DND-41 (cell line): ENCODE results near the gene WWP2.

Source experiments
- ATAC-seq: fragments of 200-7000 bp; cut with Tn5 transposase; 3 replicates; pipeline ENCODE4 v1.9.1; 2021; ENCODE audit warnings: low read depth; ENCODE audit not compliant: insufficient read depth
- DNase-seq: peaks from one replicate; pipeline ENCODE4 v3.0.0-alpha.2; 2020
- H2AFZ ChIP-seq: 2 replicates; pipeline ENCODE4 v1.6.0; 2012; ENCODE audit warnings: low read depth, low read length
- H3K27ac ChIP-seq: 2 replicates; pipeline ENCODE4 v1.5.1; 2012; ENCODE audit warnings: low read length, inconsistent platforms
- H3K27me3 ChIP-seq: fragments of 200-600 bp; sonication (generic); 2 replicates; pipeline ENCODE4 v1.6.0; 2012; ENCODE audit warnings: low read length, mild to moderate bottlenecking, inconsistent platforms; ENCODE audit not compliant: insufficient read depth, poor library complexity
- H3K36me3 ChIP-seq: 2 replicates; pipeline ENCODE4 v1.5.1; 2012; ENCODE audit warnings: low read length, inconsistent platforms; ENCODE audit not compliant: insufficient read depth
- H3K4me1 ChIP-seq: 2 replicates; pipeline ENCODE4 v1.5.1; 2012; ENCODE audit warnings: mild to moderate bottlenecking, low read length; ENCODE audit not compliant: insufficient read depth
- H3K4me2 ChIP-seq: 2 replicates; pipeline ENCODE4 v1.6.0; 2012; ENCODE audit warnings: mild to moderate bottlenecking, moderate library complexity, low read length, inconsistent platforms; ENCODE audit not compliant: insufficient read depth
- H3K4me3 ChIP-seq, 2 experiments: fragments of 200-600 bp in 1 of 2; shearing (Covaris generic) in 1 of 2; 2 replicates each; pipeline ENCODE4 v1.5.1; 2012 to 2016; ENCODE audit warnings: inconsistent platforms in 2 of 2, low read length in 2 of 2, mild to moderate bottlenecking in 2 of 2, low read depth in 1 of 2, moderate library complexity in 1 of 2
- H3K79me2 ChIP-seq: 2 replicates; pipeline ENCODE4 v1.6.0; 2012; ENCODE audit warnings: low read length, inconsistent platforms; ENCODE audit not compliant: insufficient read depth
- H3K9ac ChIP-seq: 2 replicates; pipeline ENCODE4 v1.6.0; 2012; ENCODE audit warnings: low read depth, mild to moderate bottlenecking, inconsistent platforms, low read length, moderate library complexity
- H3K9me3 ChIP-seq: 2 replicates; pipeline ENCODE4 v1.5.1; 2012; ENCODE audit warnings: low read length, moderate library complexity, mild to moderate bottlenecking, inconsistent platforms; ENCODE audit not compliant: insufficient read depth, severe bottlenecking
- H4K20me1 ChIP-seq: 2 replicates; pipeline ENCODE4 v1.6.0; 2012; ENCODE audit warnings: low read length; ENCODE audit not compliant: insufficient read depth
- EZH2 ChIP-seq: IDR thresholded peaks from 3 replicates; pipeline ENCODE4 v1.6.1; 2012; ENCODE audit warnings: borderline replicate concordance, low read depth, mild to moderate bottlenecking, moderate library complexity, low read length, inconsistent platforms; ENCODE audit not compliant: severe bottlenecking
- TF ChIP-seq, protein P1 (sequence below): IDR thresholded peaks from 2 replicates; pipeline ENCODE4 v1.5.1; 2012; ENCODE audit warnings: borderline replicate concordance, low read length, moderate library complexity, mild to moderate bottlenecking; ENCODE audit not compliant: poor library complexity, severe bottlenecking; ENCODE audit errors: extremely low read depth

The WWP2 gene

DNA sequence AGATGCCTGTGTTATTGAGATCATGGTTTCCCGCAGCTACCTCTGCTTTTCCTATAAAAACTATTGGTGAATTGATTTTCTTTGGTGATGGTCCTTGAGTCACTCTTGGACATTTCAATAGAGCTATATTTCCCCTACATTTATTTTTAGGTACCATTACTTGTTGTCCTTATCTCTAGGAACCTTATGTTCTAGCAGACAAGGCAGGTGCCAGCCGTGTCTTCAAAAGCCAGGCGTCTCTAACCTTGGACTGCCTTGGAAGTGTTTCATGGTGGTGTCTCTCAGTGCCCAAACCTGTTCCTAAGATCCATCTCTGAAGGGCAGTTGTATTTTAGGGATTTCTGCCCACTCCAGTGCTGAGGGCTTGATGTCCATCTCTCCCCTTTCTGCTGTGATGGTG is 111.7 kb downstream of the WWP2 start:
- H3K9ac ChIP-seq: no peak overlapping the region
- no peak for TF ChIP-seq EZH2
- TF ChIP-seq, protein P1, sequence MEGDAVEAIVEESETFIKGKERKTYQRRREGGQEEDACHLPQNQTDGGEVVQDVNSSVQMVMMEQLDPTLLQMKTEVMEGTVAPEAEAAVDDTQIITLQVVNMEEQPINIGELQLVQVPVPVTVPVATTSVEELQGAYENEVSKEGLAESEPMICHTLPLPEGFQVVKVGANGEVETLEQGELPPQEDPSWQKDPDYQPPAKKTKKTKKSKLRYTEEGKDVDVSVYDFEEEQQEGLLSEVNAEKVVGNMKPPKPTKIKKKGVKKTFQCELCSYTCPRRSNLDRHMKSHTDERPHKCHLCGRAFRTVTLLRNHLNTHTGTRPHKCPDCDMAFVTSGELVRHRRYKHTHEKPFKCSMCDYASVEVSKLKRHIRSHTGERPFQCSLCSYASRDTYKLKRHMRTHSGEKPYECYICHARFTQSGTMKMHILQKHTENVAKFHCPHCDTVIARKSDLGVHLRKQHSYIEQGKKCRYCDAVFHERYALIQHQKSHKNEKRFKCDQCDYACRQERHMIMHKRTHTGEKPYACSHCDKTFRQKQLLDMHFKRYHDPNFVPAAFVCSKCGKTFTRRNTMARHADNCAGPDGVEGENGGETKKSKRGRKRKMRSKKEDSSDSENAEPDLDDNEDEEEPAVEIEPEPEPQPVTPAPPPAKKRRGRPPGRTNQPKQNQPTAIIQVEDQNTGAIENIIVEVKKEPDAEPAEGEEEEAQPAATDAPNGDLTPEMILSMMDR: no peak
- peaks cover 8% of the 10 kb centered on the region for H3K9me3 ChIP-seq
- no peak overlapping the region for H3K27ac ChIP-seq
- no peaks in the 10 kb centered on the region for H4K20me1 ChIP-seq
- no peak overlapping the region for H2AFZ ChIP-seq
- no peak overlapping the region for H3K4me2 ChIP-seq
- ATAC-seq (no peak), DNase-seq (no peak)
- no peaks in the 10 kb centered on the region for H3K79me2 ChIP-seq
- H3K4me1 ChIP-seq: no peaks in the 10 kb centered on the region
- no peaks in the 10 kb centered on the region for H3K27me3 ChIP-seq
- H3K4me3 ChIP-seq: no peak overlapping the region
- H3K36me3 ChIP-seq: peaks cover 32% of the 10 kb centered on the region

DNA sequence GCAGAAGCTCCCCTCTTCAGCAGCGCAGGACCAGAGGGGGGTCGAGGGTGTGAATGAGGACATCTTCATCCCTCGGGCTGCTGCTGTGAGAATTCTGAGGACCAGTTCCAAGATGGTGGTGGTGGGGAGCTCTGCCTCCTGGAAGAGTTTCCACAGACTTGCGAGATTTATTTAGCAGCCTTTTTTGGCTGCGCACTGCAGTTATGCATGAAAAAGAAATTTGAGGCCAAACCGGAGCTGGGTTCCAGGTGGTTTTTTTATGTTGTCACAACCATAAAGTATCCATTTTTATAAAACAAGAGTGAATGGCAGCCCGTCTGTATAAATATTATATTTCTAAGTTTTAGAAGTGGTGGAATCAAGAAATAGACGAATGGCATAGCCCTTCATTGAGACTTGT is 112.1 kb downstream of the WWP2 start:
- H3K4me3 ChIP-seq: no peak overlapping the region
- H3K27me3 ChIP-seq: no peaks in the 10 kb centered on the region
- H3K79me2 ChIP-seq: no peaks in the 10 kb centered on the region
- H3K36me3 ChIP-seq: peaks cover 32% of the 10 kb centered on the region
- no peak overlapping the region for H3K27ac ChIP-seq
- no peak overlapping the region for H3K4me2 ChIP-seq
- TF ChIP-seq, protein P1: no peak
- TF ChIP-seq EZH2: no peak
- DNase-seq: no peak
- no peaks in the 10 kb centered on the region for H4K20me1 ChIP-seq
- peaks cover 8% of the 10 kb centered on the region for H3K9me3 ChIP-seq
- no peak for ATAC-seq
- H3K4me1 ChIP-seq: no peaks in the 10 kb centered on the region
- H2AFZ ChIP-seq: no peak overlapping the region
- H3K9ac ChIP-seq: no peak overlapping the region

DNA sequence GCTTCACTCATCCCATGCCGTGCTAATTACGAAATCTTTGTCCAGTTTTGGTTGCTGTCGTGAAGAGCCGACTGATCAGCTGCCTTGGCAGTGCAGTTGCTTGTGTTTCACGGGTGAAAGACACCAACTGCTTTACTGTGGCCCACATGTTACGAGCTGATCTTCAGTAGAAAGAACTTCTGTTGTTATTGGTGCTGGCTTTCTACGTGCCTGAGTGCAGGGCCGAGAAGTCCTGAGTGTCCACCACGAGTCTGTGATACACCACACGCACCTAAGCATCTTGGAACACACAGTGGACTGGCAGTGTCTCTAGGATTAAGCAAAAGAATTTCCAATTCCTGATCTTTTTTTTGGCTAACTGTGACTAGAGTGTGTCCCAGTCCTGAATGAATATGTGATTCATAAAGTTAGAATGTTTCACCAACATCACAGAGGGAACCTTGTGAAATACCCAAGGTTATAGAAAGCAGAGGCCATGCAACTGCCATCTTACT is 118.6 kb downstream of the WWP2 start:
- Histone ChIP-seq H3K4me3 (no peak overlapping the region), H3K4me2 (no peak overlapping the region), H4K20me1 (no peaks in the 10 kb centered on the region), H3K9ac (no peak overlapping the region), H3K4me1 (no peaks in the 10 kb centered on the region), H3K27me3 (no peaks in the 10 kb centered on the region), H3K36me3 (peaks cover 4% of the 10 kb centered on the region; the same call in 1 of the 2 replicates), H3K27ac (no peak overlapping the region), H2AFZ (no peak overlapping the region), H3K79me2 (no peaks in the 10 kb centered on the region), H3K9me3 (peaks cover 8% of the 10 kb centered on the region)
- no peak for TF ChIP-seq EZH2
- TF ChIP-seq, protein P1: no peak
- DNase-seq: no peak
- no peak for ATAC-seq

DNA sequence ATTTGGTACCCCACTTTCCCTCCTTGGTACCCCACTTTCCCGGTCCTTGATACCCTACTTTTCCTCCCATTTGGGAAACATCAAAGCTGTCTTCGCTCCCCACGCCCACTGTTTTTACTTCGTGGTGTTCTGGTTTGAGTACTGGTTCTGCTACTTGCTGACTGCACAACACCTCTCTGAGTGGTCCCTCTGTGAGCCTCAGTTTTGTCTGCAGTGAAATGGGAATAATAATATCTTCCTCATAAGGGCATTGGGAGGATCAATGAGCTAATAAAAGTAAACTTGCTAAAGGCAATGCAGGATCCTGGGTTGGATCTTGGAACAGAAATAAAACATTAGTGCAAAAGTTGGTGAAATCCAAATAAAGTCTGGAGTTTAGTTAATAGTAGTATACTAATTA is 119.0 kb downstream of the WWP2 start:
- DNase-seq (no peak), ATAC-seq (no peak)
- no peak overlapping the region for H3K4me3 ChIP-seq
- H3K4me2 ChIP-seq: no peak overlapping the region
- H3K9me3 ChIP-seq: peaks cover 8% of the 10 kb centered on the region
- no peak for TF ChIP-seq EZH2
- TF ChIP-seq, protein P1: no peak
- no peaks in the 10 kb centered on the region for H4K20me1 ChIP-seq
- no peaks in the 10 kb centered on the region for H3K4me1 ChIP-seq
- H3K9ac ChIP-seq: no peak overlapping the region
- no peak overlapping the region for H2AFZ ChIP-seq
- H3K79me2 ChIP-seq: no peaks in the 10 kb centered on the region
- H3K27ac ChIP-seq: no peak overlapping the region
- peaks cover 4% of the 10 kb centered on the region; the same call in 1 of the 2 replicates for H3K36me3 ChIP-seq
- H3K27me3 ChIP-seq: no peaks in the 10 kb centered on the region
